GM06990 (cell line): ENCODE measurements around the gene AGAP1.
A peak's percentile ranks its signal among the peaks of the same experiment; 100 is the strongest.

Source experiments
- DNase-seq: peaks from one replicate; pipeline ENCODE4 v3.0.0-alpha.2; 2011; ENCODE audit not compliant: insufficient read length; ENCODE audit errors: extremely low read depth
- H3K27me3 ChIP-seq: replicated peaks from 2 replicates; pipeline ENCODE4 v1.6.0; 2011; ENCODE audit warnings: low read length; ENCODE audit not compliant: control insufficient read depth, insufficient read depth
- H3K36me3 ChIP-seq: 2 replicates; pipeline ENCODE4 v1.5.1; 2011; ENCODE audit warnings: low read length; ENCODE audit not compliant: control insufficient read depth, insufficient read depth
- H3K4me3 ChIP-seq: replicated peaks from 2 replicates; pipeline ENCODE4 v1.5.1; 2011; ENCODE audit warnings: low read depth, mild to moderate bottlenecking, control low read depth, low read length
- CTCF ChIP-seq: IDR thresholded peaks from 2 replicates; pipeline ENCODE4 v1.5.1; 2011; ENCODE audit warnings: low read length, control low read depth, mild to moderate bottlenecking, inconsistent platforms; ENCODE audit not compliant: insufficient read depth, poor library complexity, severe bottlenecking

AGAP1 gene

DNA sequence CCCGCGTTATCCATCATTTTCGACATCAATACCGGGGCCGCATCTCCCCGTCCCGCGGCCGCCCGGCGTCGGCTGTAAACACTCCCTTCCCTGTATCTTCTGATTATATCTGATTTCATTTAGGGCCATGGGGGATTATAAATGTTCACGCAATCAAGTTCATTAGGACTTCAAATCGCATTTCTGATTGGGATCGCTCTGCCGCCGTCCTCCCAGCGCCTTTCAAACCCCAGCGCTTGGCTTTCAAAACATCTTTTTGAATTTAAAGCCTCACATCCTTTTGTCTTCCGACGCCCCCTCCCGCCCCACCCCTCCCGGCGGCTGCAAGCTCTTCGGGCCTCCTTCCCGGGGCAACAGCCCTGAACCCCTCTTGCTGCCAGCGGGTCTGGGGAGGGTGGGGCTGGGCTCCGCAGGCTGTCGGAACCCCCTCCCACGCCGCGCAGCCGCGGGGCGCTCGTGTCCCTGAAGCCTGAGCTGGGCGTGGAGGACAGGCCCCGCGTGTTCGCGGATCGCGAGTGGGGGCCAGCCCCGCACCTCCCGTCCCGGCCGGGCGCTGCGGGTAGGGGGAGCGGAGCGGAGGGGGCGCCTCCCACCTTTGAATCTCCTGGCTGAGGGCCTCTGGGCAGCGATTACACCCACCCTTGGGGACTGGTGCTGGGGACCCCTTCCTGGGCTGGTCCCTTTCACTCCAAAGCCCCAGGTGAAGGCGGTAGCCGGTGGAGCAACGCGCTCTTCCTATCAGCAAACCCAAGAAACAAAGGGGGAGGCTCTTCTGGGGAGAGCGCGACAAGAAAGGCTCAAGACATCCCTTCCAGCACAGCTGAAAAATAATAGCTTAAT is 685.6 kb downstream of the AGAP1 start:
- no peak for TF ChIP-seq CTCF
- Histone ChIP-seq H3K27me3 (no peaks in the 10 kb centered on the region; the same call in none of the 2 replicates), H3K4me3 (no peak overlapping the region), H3K36me3 (no peaks in the 10 kb centered on the region)
- DNase-seq, result no peak

- H3K36me3 ChIP-seq, result no peaks in the 10 kb centered on the region
- no peaks in the 10 kb centered on the region; the same call in none of the 2 replicates for H3K27me3 ChIP-seq
- TF ChIP-seq CTCF, result no peak
- DNase-seq, result no peak
- no peak overlapping the region for H3K4me3 ChIP-seq
Measured at GRCh38 chr2:236180076-236180816, 686.4 kb downstream of the AGAP1 start.

DNA sequence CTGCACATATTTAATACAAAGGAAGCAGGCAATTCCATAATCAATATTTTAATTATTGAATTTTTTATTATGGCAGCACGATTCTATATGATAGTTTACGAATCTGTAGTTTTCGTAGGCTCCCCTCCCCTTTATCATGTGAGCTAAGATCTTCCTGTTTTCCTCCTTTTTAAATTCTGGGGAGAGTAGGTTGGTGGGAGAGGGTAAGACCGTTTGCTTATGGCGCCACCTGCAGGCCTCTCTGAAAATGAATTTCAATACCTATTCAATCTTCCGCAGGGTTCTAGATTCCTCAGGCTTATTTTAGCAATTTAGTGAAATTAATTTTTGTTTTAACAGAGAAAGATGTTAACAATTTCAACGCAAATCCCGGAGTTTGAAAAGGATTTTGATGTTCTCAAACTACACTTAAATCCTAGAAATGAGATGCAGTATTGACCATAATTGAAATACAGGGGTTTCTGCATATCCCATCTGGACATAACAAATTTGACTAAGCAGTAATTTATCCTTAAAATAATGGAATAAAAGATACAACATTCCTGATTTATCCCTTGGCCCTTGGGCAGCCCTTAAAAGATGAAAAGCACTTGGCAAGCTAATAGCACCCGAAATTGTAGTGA is 687.1 kb downstream of the AGAP1 start:
- no peaks in the 10 kb centered on the region for H3K36me3 ChIP-seq
- no peak for DNase-seq
- TF ChIP-seq CTCF, result peak; percentile 64
- no peak overlapping the region for H3K4me3 ChIP-seq
- no peaks in the 10 kb centered on the region; the same call in 1 of the 2 replicates for H3K27me3 ChIP-seq
